ENCODE measurements around the gene CHST11.

The CHST11 gene

DNA sequence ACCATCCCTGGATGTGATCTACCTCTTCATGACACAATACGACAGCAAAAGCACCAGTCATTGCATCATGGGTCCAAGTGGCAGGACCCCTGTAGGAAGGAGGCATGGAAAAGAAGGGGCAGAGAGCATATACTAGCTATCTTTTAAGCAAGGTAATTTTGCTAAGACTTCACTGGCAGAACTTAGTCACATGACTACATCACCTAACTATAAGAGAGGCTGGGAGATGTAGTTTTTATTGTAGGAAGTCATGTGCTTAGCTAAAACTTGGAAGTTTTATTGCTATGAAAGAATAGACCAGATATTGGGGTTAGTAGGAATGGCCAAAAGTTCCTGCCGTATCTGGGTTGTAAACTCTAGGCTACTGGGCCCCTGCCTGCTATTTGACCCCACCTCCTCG lies 18.6 kb upstream of the CHST11 start:
- DNase-seq = no peak
- Mint-ChIP-seq H3K4me1 (ENCODE audit: low read depth in 2 of 2) (peaks cover 5 to 11% of the 10 kb centered on the region in 2 donors), H3K27me3 (peaks cover 5 to 26% of the 10 kb centered on the region in 2 donors), H3K4me3 (no peak overlapping the region), H3K9me3 (no peaks in the 10 kb centered on the region), H3K36me3 (ENCODE audit: insufficient read depth) (no peaks in the 10 kb centered on the region), H3K27ac (no peak overlapping the region)
- ATAC-seq (replicated peaks) = no peak

DNA sequence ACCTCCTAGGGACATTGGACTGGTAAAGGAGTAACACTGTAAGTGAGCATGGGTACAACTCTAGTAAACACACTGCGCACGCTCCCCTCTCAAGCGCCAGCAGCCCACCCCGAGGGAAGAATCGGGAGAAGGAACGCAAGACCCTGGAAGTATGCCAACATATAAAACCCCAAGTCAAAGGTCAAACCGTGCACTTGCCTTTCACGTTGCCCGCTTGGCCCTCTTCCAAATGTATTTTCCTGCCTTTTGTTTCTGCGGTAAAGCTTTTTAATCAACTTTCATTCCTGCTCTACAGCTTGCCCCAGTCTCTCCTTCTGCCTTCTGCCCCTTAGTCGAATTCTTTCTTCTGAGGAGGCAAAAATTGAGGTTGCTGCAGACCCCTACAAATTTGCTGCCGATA lies 17.6 kb upstream of the CHST11 start:
- Mint-ChIP-seq H3K36me3 (ENCODE audit: insufficient read depth) (no peaks in the 10 kb centered on the region), H3K27ac (peak overlapping the region in 1 of 2 donors; percentile 26), H3K27me3 (peaks cover 5 to 26% of the 10 kb centered on the region in 2 donors), H3K9me3 (no peaks in the 10 kb centered on the region), H3K4me3 (no peak overlapping the region), H3K4me1 (ENCODE audit: low read depth in 2 of 2) (peaks cover 5 to 11% of the 10 kb centered on the region in 2 donors)
- DNase-seq (no peak), ATAC-seq (replicated peaks) (no peak)

DNA sequence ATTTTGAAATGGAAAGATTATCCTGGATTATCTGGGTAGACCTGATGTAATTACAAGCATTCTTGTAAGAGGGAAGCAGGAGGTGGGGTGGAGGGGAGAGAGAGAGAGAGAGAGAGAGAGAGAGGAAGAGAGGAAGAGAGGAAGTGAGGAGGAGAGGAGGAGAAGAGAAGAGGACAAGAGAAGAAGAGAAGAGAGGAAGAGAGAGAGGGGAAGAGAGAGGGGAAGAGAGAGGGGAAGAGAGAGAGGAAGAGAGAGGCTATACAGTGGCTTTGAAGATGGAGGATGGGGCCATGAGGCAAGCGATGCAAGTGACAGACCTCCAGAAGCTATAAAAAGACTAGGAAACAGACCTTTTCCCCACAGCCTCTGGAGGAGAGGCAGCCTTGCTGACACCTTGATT lies 13.7 kb upstream of the CHST11 start:
- ATAC-seq (replicated peaks) = no peak

DNA sequence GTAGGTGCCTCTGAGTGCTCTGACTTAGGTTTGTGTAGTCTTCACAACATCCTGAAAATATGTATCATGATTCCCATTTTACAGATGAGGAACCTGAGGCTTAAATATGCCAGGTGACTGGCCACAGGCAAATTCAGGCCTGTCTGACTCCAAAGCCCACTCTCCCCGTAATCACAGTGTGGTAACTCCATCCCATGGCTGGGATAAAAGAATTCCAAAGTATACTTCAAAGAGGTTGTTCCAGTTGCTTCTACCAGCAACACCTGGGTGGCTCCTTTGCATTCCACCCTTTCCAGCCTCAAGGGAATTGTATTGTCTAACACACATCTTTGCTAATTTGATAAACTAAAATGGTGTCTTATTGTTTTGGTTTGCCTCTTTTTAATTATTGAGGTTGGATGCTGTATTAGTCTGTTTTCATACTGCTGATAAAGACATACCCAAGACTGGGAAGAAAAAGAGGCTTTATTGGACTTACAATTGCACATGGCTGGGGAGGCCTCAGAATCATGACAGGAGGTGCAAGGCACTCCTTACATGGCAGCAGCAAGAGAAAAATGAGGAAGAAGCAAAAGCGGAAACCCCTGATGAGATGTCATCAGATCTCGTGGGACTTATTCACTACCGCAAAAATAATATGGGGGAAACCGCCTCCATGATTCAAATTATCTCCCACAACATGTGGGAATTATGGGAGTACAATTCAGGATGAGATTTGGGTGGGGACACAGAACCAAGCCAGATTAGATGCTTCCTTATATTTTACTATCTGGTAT lies 9.9 kb upstream of the CHST11 start:
- Mint-ChIP-seq H3K4me3 (no peak overlapping the region), H3K4me1 (ENCODE audit: low read depth in 2 of 2) (no peaks in the 10 kb centered on the region)
- ATAC-seq (replicated peaks) = no peak

More for the DNA sequence above, 13.7 kb upstream of the CHST11 start:
- Mint-ChIP-seq H3K4me3 (no peak overlapping the region), H3K4me1 (ENCODE audit: low read depth in 2 of 2) (peaks cover 3 to 5% of the 10 kb centered on the region in 2 donors), H3K36me3 (ENCODE audit: insufficient read depth) (no peaks in the 10 kb centered on the region), H3K27me3 (no peaks in the 10 kb centered on the region), H3K9me3 (no peaks in the 10 kb centered on the region), H3K27ac (no peak overlapping the region)
- DNase-seq = no peak

DNA sequence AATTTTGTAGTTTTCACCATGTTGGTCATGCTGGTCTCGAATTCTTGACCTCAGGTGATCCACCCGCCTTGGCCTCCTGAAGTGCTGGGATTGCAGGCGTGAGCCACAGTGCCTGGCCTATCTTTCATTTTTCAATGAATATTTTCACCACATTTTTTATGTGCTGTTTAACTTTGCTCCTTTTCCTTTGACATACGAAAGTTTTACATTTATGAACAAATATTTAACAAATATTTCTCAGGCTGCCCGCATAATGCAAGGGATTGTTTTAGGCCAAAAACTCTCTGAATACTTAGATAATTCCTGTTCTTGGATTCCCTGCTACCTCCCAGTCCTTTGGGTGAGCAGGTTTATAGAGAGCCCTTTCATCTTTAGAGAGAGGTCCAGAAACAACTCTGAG lies 8.7 kb upstream of the CHST11 start:
- Mint-ChIP-seq H3K36me3 (ENCODE audit: insufficient read depth) (no peaks in the 10 kb centered on the region), H3K4me3 (no peak overlapping the region), H3K9me3 (no peaks in the 10 kb centered on the region), H3K27me3 (no peaks in the 10 kb centered on the region), H3K4me1 (ENCODE audit: low read depth in 2 of 2) (no peaks in the 10 kb centered on the region), H3K27ac (no peak overlapping the region)
- DNase-seq (no peak), ATAC-seq (replicated peaks) (no peak)

More for the DNA sequence above, 9.9 kb upstream of the CHST11 start:
- Mint-ChIP-seq H3K27ac (no peak overlapping the region), H3K9me3 (no peaks in the 10 kb centered on the region), H3K36me3 (ENCODE audit: insufficient read depth) (no peaks in the 10 kb centered on the region), H3K27me3 (no peaks in the 10 kb centered on the region)
- no peak for DNase-seq

DNA sequence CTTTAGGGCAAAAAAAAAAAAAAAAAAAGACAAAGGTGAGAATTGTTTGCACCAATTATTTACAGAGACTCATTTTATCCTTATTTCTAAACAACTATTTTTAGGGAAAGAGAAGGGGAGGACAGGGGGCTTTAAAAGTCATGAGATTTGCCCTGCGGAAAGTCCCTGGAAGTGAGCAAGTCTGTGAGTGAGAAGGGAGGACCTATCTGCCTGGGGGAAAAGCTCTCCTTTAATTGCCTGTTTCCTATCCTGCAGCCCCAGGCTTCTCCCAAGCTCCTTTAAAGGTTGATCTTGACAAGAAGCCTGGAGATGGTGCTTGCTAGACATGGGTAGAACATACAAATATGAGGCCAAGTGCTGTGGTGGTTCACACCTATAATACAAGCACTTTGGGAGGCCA lies 8.3 kb upstream of the CHST11 start:
- no peaks in the 10 kb centered on the region for H3K4me1 Mint-ChIP-seq (ENCODE audit: low read depth in 2 of 2)
- no peaks in the 10 kb centered on the region for H3K9me3 Mint-ChIP-seq
- no peak overlapping the region for H3K27ac Mint-ChIP-seq
- no peak for ATAC-seq (replicated peaks)
- H3K27me3 Mint-ChIP-seq = no peaks in the 10 kb centered on the region
- H3K36me3 Mint-ChIP-seq (ENCODE audit: insufficient read depth) = no peaks in the 10 kb centered on the region
- H3K4me3 Mint-ChIP-seq = no peak overlapping the region
- no peak for DNase-seq

DNA sequence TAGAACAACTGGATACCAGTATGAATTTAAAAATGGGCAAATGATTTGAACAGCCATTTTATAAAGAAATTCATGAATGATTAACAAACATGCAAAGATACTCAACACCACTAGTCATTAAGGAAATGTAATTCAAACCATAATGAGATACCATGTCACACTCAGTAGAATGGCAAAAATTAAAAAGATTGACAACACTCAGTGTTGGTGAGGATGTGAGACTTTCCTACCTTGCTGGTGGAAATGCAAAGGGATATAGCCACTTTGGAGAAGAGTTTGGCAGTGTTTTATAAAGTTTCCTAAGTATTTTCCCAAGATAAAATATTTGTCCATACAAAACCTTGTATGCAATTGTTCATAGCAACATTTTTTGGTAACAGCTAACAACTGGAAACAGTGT lies 6.0 kb upstream of the CHST11 start:
- H3K4me3 Mint-ChIP-seq = no peak overlapping the region
- H3K36me3 Mint-ChIP-seq (ENCODE audit: insufficient read depth) = no peaks in the 10 kb centered on the region
- ATAC-seq (replicated peaks) (no peak), DNase-seq (no peak)
- peaks cover 0 to 9% of the 10 kb centered on the region in 2 donors for H3K4me1 Mint-ChIP-seq (ENCODE audit: low read depth in 2 of 2)
- H3K27me3 Mint-ChIP-seq = no peaks in the 10 kb centered on the region
- H3K27ac Mint-ChIP-seq = no peak overlapping the region
- H3K9me3 Mint-ChIP-seq = no peaks in the 10 kb centered on the region

DNA sequence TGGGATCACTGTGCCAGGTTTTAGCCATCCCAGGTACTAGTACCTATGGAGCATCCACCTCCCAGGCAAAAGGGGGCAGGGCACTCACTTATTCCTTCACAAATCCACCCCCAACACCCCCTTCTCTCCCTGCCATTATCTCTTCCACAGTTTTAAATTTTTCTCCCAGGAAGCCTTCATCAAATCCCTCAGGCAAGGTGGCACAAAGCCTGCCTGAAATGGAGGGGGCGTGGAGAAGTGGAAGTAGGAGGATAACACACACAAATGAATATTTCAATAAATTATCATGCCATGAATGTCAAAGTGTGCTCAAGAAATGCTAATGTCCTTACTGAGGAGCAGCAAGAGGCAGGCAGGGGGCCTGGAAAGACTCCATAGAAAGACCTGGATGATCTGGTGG lies 4.7 kb upstream of the CHST11 start:
- ATAC-seq (replicated peaks) (no peak), DNase-seq (no peak)
- no peak overlapping the region for H3K27ac Mint-ChIP-seq
- no peak overlapping the region for H3K4me3 Mint-ChIP-seq
- no peaks in the 10 kb centered on the region for H3K27me3 Mint-ChIP-seq
- H3K9me3 Mint-ChIP-seq = no peaks in the 10 kb centered on the region
- H3K36me3 Mint-ChIP-seq (ENCODE audit: insufficient read depth) = peaks cover 9% of the 10 kb centered on the region
- peaks cover 9 to 16% of the 10 kb centered on the region in 2 donors for H3K4me1 Mint-ChIP-seq (ENCODE audit: low read depth in 2 of 2)

DNA sequence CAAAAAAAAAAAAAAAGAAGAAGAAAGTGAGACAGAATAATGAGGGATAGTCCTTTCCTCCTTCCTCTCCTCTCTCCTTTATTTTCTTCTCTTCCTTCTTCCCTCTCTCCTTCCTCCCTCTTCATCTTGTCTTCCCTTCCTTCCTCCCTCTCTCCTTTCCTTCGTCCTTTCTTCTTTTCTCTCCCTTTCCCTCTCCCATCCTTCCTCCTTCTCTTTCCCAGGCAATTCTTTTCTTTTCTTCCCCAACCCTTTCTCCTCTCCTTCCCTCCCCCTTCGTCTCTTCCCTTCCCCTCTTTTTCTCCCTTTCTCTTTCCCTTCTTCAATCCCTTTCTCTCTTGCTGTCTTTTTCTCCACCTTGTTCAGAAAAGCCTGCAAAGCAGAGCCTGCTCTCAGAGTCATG lies 3.6 kb upstream of the CHST11 start:
- DNase-seq (no peak), ATAC-seq (replicated peaks) (no peak)
- H3K4me1 Mint-ChIP-seq (ENCODE audit: low read depth in 2 of 2) = peaks cover 9 to 16% of the 10 kb centered on the region in 2 donors
- H3K9me3 Mint-ChIP-seq = no peaks in the 10 kb centered on the region
- H3K27ac Mint-ChIP-seq = peak overlapping the region in 1 of 2 donors; percentile 82
- H3K27me3 Mint-ChIP-seq = no peaks in the 10 kb centered on the region
- H3K4me3 Mint-ChIP-seq = no peak overlapping the region
- H3K36me3 Mint-ChIP-seq (ENCODE audit: insufficient read depth) = peaks cover 17% of the 10 kb centered on the region

DNA sequence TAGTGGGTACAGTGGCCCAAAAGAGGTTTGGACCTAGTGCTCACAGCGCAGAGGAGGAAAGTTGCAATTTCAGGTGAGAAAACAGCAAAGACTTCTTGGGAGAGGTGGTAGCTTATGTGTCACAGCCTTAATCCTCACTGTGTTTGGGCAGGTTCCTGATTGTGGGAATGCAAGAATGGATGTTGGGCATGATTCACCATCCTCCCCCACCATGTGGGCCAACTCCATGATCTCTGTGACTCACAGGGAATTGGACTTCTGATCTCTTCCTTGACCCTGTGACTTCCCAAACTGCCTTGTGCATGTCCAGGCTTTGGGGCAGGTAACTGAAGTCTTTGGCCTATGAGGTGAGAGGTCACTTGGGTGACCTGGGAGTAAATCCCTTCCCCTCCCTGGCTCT lies 1.8 kb upstream of the CHST11 start:
- DNase-seq (no peak), ATAC-seq (replicated peaks) (no peak)
- peaks cover 19 to 20% of the 10 kb centered on the region in 2 donors for H3K4me1 Mint-ChIP-seq (ENCODE audit: low read depth in 2 of 2)
- H3K4me3 Mint-ChIP-seq = peak overlapping the region in 1 of 2 donors; percentile 93
- no peaks in the 10 kb centered on the region for H3K27me3 Mint-ChIP-seq
- H3K9me3 Mint-ChIP-seq = no peaks in the 10 kb centered on the region
- peaks cover 28% of the 10 kb centered on the region for H3K36me3 Mint-ChIP-seq (ENCODE audit: insufficient read depth)
- H3K27ac Mint-ChIP-seq = peak overlapping the region in 1 of 2 donors; percentile 91

DNA sequence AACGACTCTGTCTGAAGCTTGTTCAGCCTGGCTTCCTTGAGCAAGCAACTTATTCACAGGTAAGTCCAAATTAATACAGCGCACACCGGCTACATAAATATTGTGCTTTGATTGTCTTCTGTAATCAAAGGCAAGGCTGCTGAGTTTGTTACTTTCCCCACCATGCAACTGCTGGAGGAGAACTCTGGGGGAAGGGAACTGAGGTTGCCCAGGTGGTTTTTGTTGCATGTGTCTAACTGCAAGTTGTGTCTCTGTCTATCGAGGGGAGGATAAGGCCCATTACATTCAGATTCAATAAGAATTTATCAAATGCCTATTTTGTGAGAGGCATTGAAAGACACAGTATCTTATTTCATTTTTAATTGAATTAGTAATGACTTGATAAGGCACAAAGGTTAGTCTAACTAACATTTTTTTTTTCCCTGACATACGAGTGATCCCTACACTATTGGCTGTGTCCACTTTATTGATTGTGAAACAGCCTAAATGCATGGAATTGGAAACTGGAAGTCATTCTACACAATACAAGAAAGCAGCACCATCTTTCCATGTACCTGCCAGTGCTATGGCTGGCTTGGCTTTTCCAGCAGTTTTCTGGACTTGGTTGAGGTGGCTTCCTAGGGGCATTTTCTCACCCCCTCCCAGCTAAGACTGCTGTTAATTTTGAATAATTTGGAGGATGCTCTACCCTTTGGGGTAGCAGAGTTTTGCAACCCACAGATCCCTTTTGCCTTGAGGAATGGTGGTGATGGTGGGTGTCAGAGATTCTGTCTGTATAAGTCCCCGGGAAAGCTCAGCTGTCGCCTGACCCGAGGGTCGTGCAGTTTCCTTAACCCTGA lies 951 bp upstream of the CHST11 start:
- H3K4me3 Mint-ChIP-seq = peak overlapping the region; percentile 93 to 100
- peak overlapping the region; percentile 91 to 97 for H3K27ac Mint-ChIP-seq
- peaks cover 32% of the 10 kb centered on the region for H3K36me3 Mint-ChIP-seq (ENCODE audit: insufficient read depth)
- ATAC-seq (replicated peaks) (no peak), DNase-seq (no peak)
- H3K4me1 Mint-ChIP-seq (ENCODE audit: low read depth in 2 of 2) = peaks cover 22% of the 10 kb centered on the region in 2 donors
- no peaks in the 10 kb centered on the region for H3K9me3 Mint-ChIP-seq
- no peaks in the 10 kb centered on the region for H3K27me3 Mint-ChIP-seq

DNA sequence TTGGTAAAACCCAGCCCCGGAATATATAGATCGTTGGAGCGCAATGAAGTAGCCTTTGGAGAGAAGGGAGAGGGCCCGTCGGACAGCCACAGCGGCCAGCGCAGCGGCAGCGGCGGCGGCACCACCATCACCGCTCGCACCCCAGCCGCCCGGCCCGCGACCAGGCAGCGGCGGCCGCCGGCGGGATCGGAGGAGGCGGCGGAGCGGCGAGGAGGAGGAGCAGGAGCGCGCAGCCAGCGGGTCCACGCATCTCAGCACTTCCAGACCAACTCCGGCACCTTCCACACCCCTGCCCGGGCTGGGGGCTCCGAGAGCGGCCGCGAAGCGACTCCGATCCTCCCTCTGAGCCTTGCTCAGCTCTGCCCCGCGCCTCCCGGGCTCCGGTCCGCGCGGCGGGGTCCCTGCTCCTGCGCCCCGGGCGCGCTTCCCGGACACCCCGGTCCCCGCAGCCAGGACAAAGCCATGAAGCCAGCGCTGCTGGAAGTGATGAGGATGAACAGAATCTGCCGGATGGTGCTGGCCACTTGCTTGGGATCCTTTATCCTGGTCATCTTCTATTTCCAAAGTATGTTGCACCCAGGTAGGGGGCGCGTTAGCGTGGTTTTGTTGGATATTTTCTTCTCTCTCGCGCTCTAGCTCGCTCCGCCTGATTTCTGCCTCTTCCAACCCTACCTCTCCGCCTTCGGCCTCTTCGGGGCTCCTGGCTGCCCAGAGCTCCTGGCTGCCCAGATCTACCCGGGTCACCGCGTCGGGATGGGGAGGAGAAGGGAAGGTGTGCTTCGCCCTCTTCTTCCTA lies 400 bp downstream of the CHST11 start:
- peak overlapping the region; percentile 91 to 97 for H3K27ac Mint-ChIP-seq
- H3K27me3 Mint-ChIP-seq = no peaks in the 10 kb centered on the region
- H3K4me1 Mint-ChIP-seq (ENCODE audit: low read depth in 2 of 2) = peaks cover 28 to 30% of the 10 kb centered on the region in 2 donors
- H3K4me3 Mint-ChIP-seq = peak overlapping the region; percentile 93 to 100
- DNase-seq (peak in 2 of 3 experiments; percentile 35 to 46), ATAC-seq (replicated peaks) (peak; percentile 21)
- peaks cover 35% of the 10 kb centered on the region for H3K36me3 Mint-ChIP-seq (ENCODE audit: insufficient read depth)
- H3K9me3 Mint-ChIP-seq = no peaks in the 10 kb centered on the region

Measured in effector memory CD8-positive, alpha-beta T cell (primary cell).